K562 (cell line): ENCODE results near the gene OR2B6. TPM values are rescaled to one million over a fixed set of nuclear protein-coding genes. Genes with fewer than 3 reads are reported as not detected.

Source experiments
- ATAC-seq: fragments of 200-7000 bp; cut with Tn5 transposase; 3 replicates; pipeline ENCODE4 v1.9.1; 2020; ENCODE audit warnings: moderate library complexity
- BruUV-seq: library from RNA; stranded (reverse); fragments of 400-500 nt; replicated peaks from 2 replicates; lab custom pipeline; 2021; lab: Mats Ljungman, UMichigan
- CTCF ChIA-PET: fragments of 300-600 bp; formaldehyde crosslinking; extraction: SDS; loops from one replicate; lab custom pipeline; 2021; ENCODE audit warnings: low intra/inter-chr PET ratio; lab: Yijun Ruan, JAX
- POLR2A ChIA-PET: fragments of 300-600, 350-650 bp; sonication (Branson Sonifier 250); formaldehyde crosslinking; extraction: SDS; loops from one replicate; lab custom pipeline; 2021; ENCODE audit warnings: antibody characterized with exemption, inconsistent platforms; lab: Yijun Ruan, JAX
- DNase-seq, 4 experiments: peaks; one replicate each; pipeline versions ENCODE4 v3.0.0 to v3.0.0-alpha.2; 2011 to 2018; ENCODE audit warnings: low spot score in 3 of 4, mixed read lengths in 3 of 4; ENCODE audit errors: extremely low read depth in 1 of 4
- FAIRE-seq: peaks from 2 replicates; lab custom pipeline; 2011; peaks lifted over from hg19 to GRCh38; lab: Jason Lieb, UNC
- H2AFZ ChIP-seq: 2 replicates; pipeline ENCODE4 v1.6.0; 2011; ENCODE audit warnings: low read depth, low read length, control low read depth, inconsistent platforms
- H3K27ac ChIP-seq: fragments of 200-600 bp; 3 replicates; pipeline ENCODE4 v1.8.0; 2011; ENCODE audit warnings: low read depth, mild to moderate bottlenecking, control low read depth, inconsistent platforms, low read length, moderate library complexity, mixed read lengths; ENCODE audit errors: extremely low read depth
- H3K27me3 ChIP-seq, 2 experiments: fragments of 300-600 bp in 1 of 2; 2 replicates in 1 of 2; 3 replicates in 1 of 2; pipeline versions ENCODE4 v1.6.0 to v1.8.0; 2011; ENCODE audit warnings: inconsistent platforms in 2 of 2, low read length in 2 of 2, mild to moderate bottlenecking in 1 of 2, mixed read lengths in 1 of 2, moderate library complexity in 1 of 2; ENCODE audit not compliant: control insufficient read depth in 2 of 2, insufficient read depth in 2 of 2
- H3K36me3 ChIP-seq: fragments of 300-600 bp; 3 replicates; pipeline ENCODE4 v1.8.0; 2011; ENCODE audit warnings: mild to moderate bottlenecking, low read length, inconsistent platforms; ENCODE audit not compliant: control insufficient read depth, insufficient read depth
- H3K4me1 ChIP-seq, 2 experiments: fragments of 200-600 bp in 1 of 2; replicated peaks in 1 of 2; 2 replicates in 1 of 2; 3 replicates in 1 of 2; pipeline versions ENCODE4 v1.5.1 to v1.8.0; 2011; ENCODE audit warnings: inconsistent platforms in 2 of 2, low read length in 2 of 2, mild to moderate bottlenecking in 1 of 2, mixed read lengths in 1 of 2, moderate library complexity in 1 of 2; ENCODE audit not compliant: control insufficient read depth in 2 of 2, insufficient read depth in 2 of 2
- H3K4me2 ChIP-seq: 2 replicates; pipeline ENCODE4 v1.6.1; 2011; ENCODE audit warnings: low read length, control low read depth, inconsistent platforms, mixed read lengths; ENCODE audit not compliant: insufficient read depth
- H3K4me3 ChIP-seq: fragments of 200-600 bp; sonication (generic), shearing (Covaris generic); 2 replicates; pipeline ENCODE4 v1.5.1; 2016; ENCODE audit warnings: control low read depth, inconsistent platforms
- H3K79me2 ChIP-seq: fragments of 200-600 bp; 3 replicates; pipeline ENCODE4 v1.8.0; 2011; ENCODE audit warnings: low read length, inconsistent platforms; ENCODE audit not compliant: control insufficient read depth, insufficient read depth
- H3K9ac ChIP-seq, 2 experiments: 2 replicates each; pipeline versions ENCODE4 v1.6.0 to v1.6.1; 2011; ENCODE audit warnings: low read depth in 2 of 2, low read length in 2 of 2, control low read depth in 1 of 2, inconsistent platforms in 1 of 2, mild to moderate bottlenecking in 1 of 2, mixed read lengths in 1 of 2; ENCODE audit not compliant: insufficient read depth in 1 of 2
- H3K9me1 ChIP-seq: one replicate; pipeline ENCODE4 v1.6.0; 2011; ENCODE audit warnings: inconsistent platforms, mild to moderate bottlenecking, low read length, moderate library complexity; ENCODE audit not compliant: control insufficient read depth, insufficient read depth
- H3K9me3 ChIP-seq: replicated peaks from 2 replicates; pipeline ENCODE4 v1.5.1; 2011; ENCODE audit warnings: low read depth, low read length, inconsistent platforms; ENCODE audit not compliant: control insufficient read depth, insufficient read depth
- H4K20me1 ChIP-seq: replicated peaks from 2 replicates; pipeline ENCODE4 v1.6.1; 2011; ENCODE audit warnings: low read length, inconsistent platforms, mixed read lengths; ENCODE audit not compliant: control insufficient read depth, insufficient read depth
- PKNOX1 ChIP-seq: fragments of 450-650 bp; IDR thresholded peaks from 2 replicates; pipeline ENCODE4 v1.6.1; 2016
- RB1 ChIP-seq: fragments of 450-650 bp; IDR thresholded peaks from 2 replicates; pipeline ENCODE4 v1.6.1; 2017; ENCODE audit warnings: low read depth, mild to moderate bottlenecking
- RBBP5 ChIP-seq: fragments of 200-600 bp; sonication (generic); IDR thresholded peaks from 2 replicates; pipeline ENCODE4 v1.6.1; 2012; ENCODE audit warnings: borderline replicate concordance, mild to moderate bottlenecking, low read length, control low read depth, inconsistent platforms; ENCODE audit not compliant: insufficient read depth, poor library complexity, severe bottlenecking
- ZNF444 ChIP-seq: fragments of 250-450 bp; sonication (Bioruptor Pico); IDR thresholded peaks from 2 replicates; pipeline ENCODE4 v1.4.0; 2020; ENCODE audit warnings: mild to moderate bottlenecking, moderate library complexity
- WGBS: fragments of 100-300 bp; shearing (Covaris generic); methylation state at CpG from one replicate; pipeline ENCODE4 v1.1.6; 2016; ENCODE audit warnings: low coverage, mixed read lengths; ENCODE audit not compliant: insufficient coverage; ENCODE audit errors: missing lambda C conversion rate; 5-methylcytosine and 5-hydroxymethylcytosine counted together
- in situ Hi-C: fragments of 300-500 bp; cut with MboI; formaldehyde crosslinking; loops from 4 replicates; pipeline ENCODE4 v1.15.0; 2018; ENCODE audit warnings: inconsistent platforms, mixed read lengths
- intact Hi-C: fragments of 100-400 bp; cut with micrococcal nuclease; formaldehyde crosslinking; loops from 2 replicates; pipeline ENCODE4 v1.14.2; 2022
- polyA plus RNA-seq, 8 experiments: library from polyadenylated mRNA; depleted of rRNA in 4 of 8; stranded (reverse) in 5 of 8; unstranded in 3 of 8; fragments of >200 nt; fragmentation: Nextera tagmentation in 2 of 8; fragmentation: Illumina TruSeq in 1 of 8; extraction: Ambion mirVana in 2 of 8; extraction: Trizol in 1 of 8; gene quantifications; 2 replicates each; pipeline versions ENCODE4 v1.2.1 to v1.2.3, GENCODE V29; 2011 to 2014; ENCODE audit warnings: inconsistent platforms in 1 of 8, missing spikeins in 1 of 8
- total RNA-seq, 7 experiments: library from RNA; depleted of rRNA in 6 of 7; stranded (reverse); fragments of >200 nt in 6 of 7; fragmentation: Illumina TruSeq in 2 of 7; extraction: Trizol in 2 of 7; gene quantifications; 2 replicates each; pipeline versions ENCODE4 v1.2.1 to v1.2.3, GENCODE V29; 2011 to 2021; ENCODE audit warnings: low replicate concordance in 1 of 7

The OR2B6 gene
- total and polyA plus RNA-seq, 9 of the 15 experiments (the other 6 are each of a cell fraction or from before 2014, with no cell fraction given), result 1.9 to 18.7 (median 4.4) TPM

DNA sequence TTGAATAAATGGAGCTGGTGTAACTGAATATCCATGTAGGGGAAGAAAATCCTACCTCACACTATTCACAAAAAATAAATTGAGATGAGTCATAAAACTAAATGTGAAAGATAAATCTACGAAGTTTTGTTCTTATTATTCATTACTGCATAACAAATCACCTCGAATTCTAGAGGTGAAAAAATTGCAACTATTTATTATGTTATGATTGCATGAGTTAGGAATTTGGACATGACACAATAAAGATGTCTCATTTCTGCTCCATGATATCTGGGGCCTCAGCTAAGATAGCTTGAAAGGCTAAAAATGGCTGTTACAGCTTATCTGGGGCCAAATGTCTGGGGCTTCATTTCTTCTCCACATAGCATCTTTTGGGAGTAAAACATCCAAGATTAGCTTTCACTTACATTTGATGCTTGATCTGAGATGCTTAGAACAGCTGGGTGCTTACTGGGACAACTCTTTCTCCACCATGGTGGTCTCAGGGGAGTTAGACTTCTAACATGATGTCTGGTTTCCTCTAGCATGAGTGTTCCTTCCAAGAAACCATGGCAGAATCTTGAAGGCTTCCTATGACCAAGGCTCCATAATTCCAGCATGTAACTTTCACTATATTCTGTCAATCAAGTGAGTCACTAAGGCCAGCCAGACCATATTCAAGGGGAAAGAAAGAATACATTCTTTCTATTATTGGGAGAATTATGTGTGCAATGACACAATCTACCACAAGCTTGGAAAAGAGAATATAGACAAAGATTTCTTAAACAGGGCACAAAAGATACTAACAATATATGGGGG lies 30.1 kb downstream of the OR2B6 start:
- FAIRE-seq, result no peak
- H2AFZ ChIP-seq, result no peak overlapping the region
- no peak overlapping the region for H3K4me3 ChIP-seq
- intact Hi-C loops, result no loop called here
- 4% methylated on average over 2 of the region's 2 CpGs for WGBS
- no peak for ATAC-seq
- CTCF ChIA-PET, result no interaction called here
- H3K4me2 ChIP-seq, result no peak overlapping the region
- POLR2A ChIA-PET, result interaction anchor here (0.5 to 1.2 kb wide), 2 partner anchors 19 to 385 kb away, joined by 3 to 5 read pairs; no protein-coding TSS in a partner anchor
- H3K27ac ChIP-seq, result no peak overlapping the region
- no peaks in the 10 kb centered on the region for H3K79me2 ChIP-seq
- TF ChIP-seq ZNF444 (CRISPR knock-in tag) (no peak), RB1 (no peak), RBBP5 (no peak), PKNOX1 (peak; percentile 65)
- TF ChIP-seq, all 486 proteins: peak for 1
- Histone ChIP-seq H3K4me1 (no peaks in the 10 kb centered on the region), H3K27me3 (no peaks in the 10 kb centered on the region), H4K20me1 (no peaks in the 10 kb centered on the region), H3K9ac (no peak overlapping the region), H3K9me1 (no peaks in the 10 kb centered on the region), H3K36me3 (no peaks in the 10 kb centered on the region), H3K9me3 (no peaks in the 10 kb centered on the region)
- DNase-seq, result no peak
- no TSS peak for BruUV-seq
- in situ Hi-C loops, result no loop called here
